ENCODE measurements around the gene TERT. TPM values are rescaled to one million over a fixed set of nuclear protein-coding genes. Genes with fewer than 3 reads are reported as not detected.

Gene TERT
- total RNA-seq, 1 experiment from 2014 or later: 6.1 TPM

- no peaks in the 10 kb centered on the region for H3K4me1 Mint-ChIP-seq (ENCODE audit: low read depth, unreplicated experiment)
- Histone ChIP-seq H3K27me3 (replicated peaks; ENCODE audit: control insufficient read depth, insufficient read depth, low read length) (no peaks in the 10 kb centered on the region), H3K4me3 (ENCODE audit: low read depth, low read length) (no peak overlapping the region), H3K9me3 (no peaks in the 10 kb centered on the region), H3K4me1 (no peaks in the 10 kb centered on the region), H3K36me3 (ENCODE audit: control insufficient read depth, insufficient read depth, low read length) (no peaks in the 10 kb centered on the region)
- CTCF ChIA-PET: no interaction called here
- H3K36me3 Mint-ChIP-seq (ENCODE audit: insufficient read depth, unreplicated experiment): no peaks in the 10 kb centered on the region
- H3K9me3 Mint-ChIP-seq (ENCODE audit: unreplicated experiment): no peaks in the 10 kb centered on the region
- BruUV-seq (replicated peaks): no TSS peak
- no peaks in the 10 kb centered on the region for H3K27me3 Mint-ChIP-seq (ENCODE audit: insufficient read depth, unreplicated experiment)
- no peak overlapping the region for H3K4me3 Mint-ChIP-seq (ENCODE audit: unreplicated experiment)
- H3K27ac Mint-ChIP-seq (ENCODE audit: unreplicated experiment): no peak overlapping the region
- intact Hi-C loops (cut with micrococcal nuclease; ENCODE audit: unreplicated experiment): no loop called here
- no peak for TF ChIP-seq CTCF (IDR thresholded peaks at IDR 0.05; ENCODE audit: insufficient read depth in 1 of 2, low read depth in 1 of 2, low read length in 1 of 2, severe bottlenecking in 1 of 2, unreplicated experiment in 1 of 2)
- POLR2A ChIA-PET: no interaction called here
- no peak for DNase-seq
Observed at GRCh38 chr5:1214936-1215220, 80.0 kb downstream of the TERT start.

GRCh38 chr5:1214163-1214935 is 80.5 kb downstream of the TERT start:
- H3K9me3 ChIP-seq: no peaks in the 10 kb centered on the region
- Mint-ChIP-seq H3K27ac (ENCODE audit: unreplicated experiment) (no peak overlapping the region), H3K4me3 (ENCODE audit: unreplicated experiment) (no peak overlapping the region), H3K4me1 (ENCODE audit: low read depth, unreplicated experiment) (no peaks in the 10 kb centered on the region), H3K27me3 (ENCODE audit: insufficient read depth, unreplicated experiment) (no peaks in the 10 kb centered on the region), H3K9me3 (ENCODE audit: unreplicated experiment) (no peaks in the 10 kb centered on the region), H3K36me3 (ENCODE audit: insufficient read depth, unreplicated experiment) (no peaks in the 10 kb centered on the region)
- BruUV-seq (replicated peaks): no TSS peak
- H3K27me3 ChIP-seq (replicated peaks; ENCODE audit: control insufficient read depth, insufficient read depth, low read length): no peaks in the 10 kb centered on the region
- no peaks in the 10 kb centered on the region for H3K36me3 ChIP-seq (ENCODE audit: control insufficient read depth, insufficient read depth, low read length)
- intact Hi-C loops (cut with micrococcal nuclease; ENCODE audit: unreplicated experiment): no loop called here
- ChIA-PET CTCF (no interaction called here), POLR2A (no interaction called here)
- no peak overlapping the region for H3K4me3 ChIP-seq (ENCODE audit: low read depth, low read length)
- DNase-seq: no peak
- no peaks in the 10 kb centered on the region for H3K4me1 ChIP-seq
- no peak for TF ChIP-seq CTCF (IDR thresholded peaks at IDR 0.05; ENCODE audit: insufficient read depth in 1 of 2, low read depth in 1 of 2, low read length in 1 of 2, severe bottlenecking in 1 of 2, unreplicated experiment in 1 of 2)

GRCh38 chr5:1213508-1214162 is 81.2 kb downstream of the TERT start:
- no TSS peak for BruUV-seq (replicated peaks)
- no peak for DNase-seq
- H3K4me1 Mint-ChIP-seq (ENCODE audit: low read depth, unreplicated experiment): no peaks in the 10 kb centered on the region
- H3K36me3 Mint-ChIP-seq (ENCODE audit: insufficient read depth, unreplicated experiment): no peaks in the 10 kb centered on the region
- intact Hi-C loops (cut with micrococcal nuclease; ENCODE audit: unreplicated experiment): no loop called here
- no peak overlapping the region for H3K4me3 ChIP-seq (ENCODE audit: low read depth, low read length)
- CTCF ChIA-PET: no interaction called here
- H3K9me3 ChIP-seq: no peaks in the 10 kb centered on the region
- H3K9me3 Mint-ChIP-seq (ENCODE audit: unreplicated experiment): no peaks in the 10 kb centered on the region
- TF ChIP-seq CTCF (IDR thresholded peaks at IDR 0.05; ENCODE audit: insufficient read depth in 1 of 2, low read depth in 1 of 2, low read length in 1 of 2, severe bottlenecking in 1 of 2, unreplicated experiment in 1 of 2): no peak
- no peaks in the 10 kb centered on the region for H3K27me3 Mint-ChIP-seq (ENCODE audit: insufficient read depth, unreplicated experiment)
- H3K4me1 ChIP-seq: no peaks in the 10 kb centered on the region
- H3K36me3 ChIP-seq (ENCODE audit: control insufficient read depth, insufficient read depth, low read length): no peaks in the 10 kb centered on the region
- no peaks in the 10 kb centered on the region for H3K27me3 ChIP-seq (replicated peaks; ENCODE audit: control insufficient read depth, insufficient read depth, low read length)
- POLR2A ChIA-PET: no interaction called here
- no peak overlapping the region for H3K4me3 Mint-ChIP-seq (ENCODE audit: unreplicated experiment)
- H3K27ac Mint-ChIP-seq (ENCODE audit: unreplicated experiment): no peak overlapping the region

Data from Caco-2 (cell line).